IPS-NIHi7 (cell line): ENCODE data around the gene CABP7.

Experiments
- DNase-seq: peaks from one replicate; pipeline ENCODE4 v3.0.0; 2012; ENCODE audit warnings: mixed read lengths; ENCODE audit errors: extremely low spot score

CABP7 gene

GRCh38 chr22:29773233-29773632 is 53.4 kb downstream of the CABP7 start:
- peak; percentile 53 for DNase-seq

GRCh38 chr22:29780220-29780619 is 60.4 kb downstream of the CABP7 start:
- DNase-seq, result no peak

DNA sequence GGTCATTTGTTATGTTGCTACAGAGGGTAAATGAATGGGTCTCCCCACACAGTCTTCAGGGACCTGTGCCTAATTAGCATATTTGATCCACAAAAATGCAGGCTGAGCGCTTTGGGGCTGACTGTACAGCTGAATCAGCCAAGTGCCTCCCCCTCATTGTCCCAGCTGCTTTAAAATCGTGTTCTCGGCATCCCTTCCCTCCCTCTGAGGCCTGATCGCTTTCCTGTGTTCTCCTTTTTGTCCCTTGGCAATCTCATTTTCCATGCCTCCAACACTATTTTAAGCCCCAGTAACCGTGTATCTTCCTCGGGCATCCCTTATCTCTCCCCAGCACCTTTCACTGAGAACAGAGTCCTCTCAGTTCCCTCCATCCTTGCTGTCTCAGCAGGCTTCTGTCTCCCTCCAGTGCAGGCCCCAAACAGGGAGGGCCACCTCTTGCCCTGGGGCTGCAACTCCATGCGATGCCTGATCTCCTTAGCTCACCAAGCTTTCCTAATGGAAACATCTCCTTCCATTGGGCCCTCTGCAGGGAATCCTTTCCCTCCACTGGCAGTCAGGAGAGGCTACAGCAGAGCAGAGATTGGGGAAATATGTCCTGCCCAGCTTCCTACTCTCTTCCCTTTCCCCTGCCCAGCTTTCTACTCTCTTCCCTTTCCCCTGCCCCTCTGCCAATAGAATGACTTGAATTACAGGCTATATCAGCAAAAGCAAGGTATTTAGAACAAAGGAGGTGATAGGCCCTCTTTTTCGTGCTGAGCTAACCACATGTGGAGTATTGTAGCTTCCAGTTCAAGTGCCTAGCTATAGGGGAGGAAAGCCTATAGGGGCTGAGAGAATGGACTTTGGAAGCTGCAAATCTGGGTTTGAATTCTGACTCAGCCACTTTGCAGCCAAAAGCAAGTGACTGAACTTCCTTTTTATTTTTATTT is 61.2 kb downstream of the CABP7 start:
- peak; percentile 45 for DNase-seq
